MM.1S (cell line): Measurements from ENCODE around the gene CPT1A.

Experiments used
- DNase-seq: peaks from one replicate; pipeline ENCODE4 v3.0.0-alpha.2; 2015
- H2AFZ ChIP-seq: fragments of 300-600 bp; sonication (generic); 2 replicates; pipeline ENCODE4 v1.6.0; 2016; ENCODE audit warnings: antibody characterized with exemption, low read length
- H3F3A ChIP-seq: fragments of 300-600 bp; sonication (generic); 2 replicates; pipeline ENCODE4 v1.6.1; 2016; ENCODE audit warnings: mild to moderate bottlenecking, antibody characterized with exemption, low read length, moderate library complexity, mixed read lengths; ENCODE audit not compliant: insufficient read depth
- H3K27ac ChIP-seq: fragments of 300-600 bp; sonication (generic); 2 replicates; pipeline ENCODE4 v1.5.1; 2016; ENCODE audit warnings: mild to moderate bottlenecking, low read length
- H3K27me3 ChIP-seq: fragments of 300-600 bp; sonication (generic); replicated peaks from 2 replicates; pipeline ENCODE4 v1.6.0; 2016; ENCODE audit warnings: low read length; ENCODE audit not compliant: insufficient read depth
- H3K36me3 ChIP-seq: fragments of 300-600 bp; sonication (generic); replicated peaks from 2 replicates; pipeline ENCODE4 v1.6.1; 2016; ENCODE audit warnings: mild to moderate bottlenecking, low read length, mixed read lengths; ENCODE audit not compliant: insufficient read depth
- H3K4me1 ChIP-seq: fragments of 300-600 bp; sonication (generic); 2 replicates; pipeline ENCODE4 v1.6.1; 2016; ENCODE audit warnings: low read length, mixed read lengths
- H3K4me2 ChIP-seq: fragments of 300-600 bp; sonication (generic); 2 replicates; pipeline ENCODE4 v1.6.0; 2016; ENCODE audit warnings: low read depth, low read length
- H3K4me3 ChIP-seq: fragments of 300-600 bp; sonication (generic); 2 replicates; pipeline ENCODE4 v1.5.1; 2016; ENCODE audit warnings: low read length, mixed read lengths
- H3K79me2 ChIP-seq: fragments of 300-600 bp; sonication (generic); 2 replicates; pipeline ENCODE4 v1.6.1; 2016; ENCODE audit warnings: mixed run types, low read length, mixed read lengths
- H3K9ac ChIP-seq: fragments of 300-600 bp; sonication (generic); 2 replicates; pipeline ENCODE4 v1.6.1; 2016; ENCODE audit warnings: low read length, mixed read lengths
- H3K9me2 ChIP-seq: fragments of 300-600 bp; sonication (generic); replicated peaks from 2 replicates; pipeline ENCODE4 v1.6.1; 2016; ENCODE audit warnings: mild to moderate bottlenecking, low read length, mixed read lengths; ENCODE audit not compliant: insufficient read depth
- H3K9me3 ChIP-seq: fragments of 300-600 bp; sonication (generic); replicated peaks from 2 replicates; pipeline ENCODE4 v1.6.1; 2016; ENCODE audit warnings: mild to moderate bottlenecking, low read length, mixed read lengths; ENCODE audit not compliant: insufficient read depth
- H4K20me1 ChIP-seq: fragments of 300-600 bp; sonication (generic); 2 replicates; pipeline ENCODE4 v1.6.1; 2016; ENCODE audit warnings: mild to moderate bottlenecking, low read length, moderate library complexity, mixed read lengths; ENCODE audit not compliant: insufficient read depth
- CTCF ChIP-seq: fragments of 300-600 bp; sonication (generic); IDR thresholded peaks from 2 replicates; pipeline ENCODE4 v1.5.1; 2016; ENCODE audit warnings: antibody characterized with exemption, low read length, mixed read lengths
- EZH2 ChIP-seq: fragments of 300-600 bp; sonication (generic); optimal IDR thresholded peaks from 2 replicates; pipeline ENCODE3; 2017; ENCODE audit warnings: low read depth, mild to moderate bottlenecking, antibody characterized with exemption, low read length, mixed read lengths
- EZH2phosphoT487 ChIP-seq: fragments of 300-600 bp; sonication (generic); IDR thresholded peaks from 2 replicates; pipeline ENCODE4 v1.6.1; 2018; ENCODE audit warnings: antibody characterized with exemption, low read length

CPT1A gene

GRCh38 chr11:68829581-68829980, 12.1 kb downstream of the CPT1A start:
- H3F3A ChIP-seq: 0 out of 2 replicates have a peak, but pooled peaks cover 3% of the 10 kb centered on the region
- TF ChIP-seq CTCF (no peak), EZH2 (no peak), EZH2phosphoT487 (no peak)
- no peak for DNase-seq
- no peaks in the 10 kb centered on the region for H4K20me1 ChIP-seq
- no peak overlapping the region for H3K4me2 ChIP-seq
- no peak overlapping the region for H3K9ac ChIP-seq
- no peaks in the 10 kb centered on the region for H3K9me3 ChIP-seq
- H3K9me2 ChIP-seq: no peaks in the 10 kb centered on the region
- H3K27ac ChIP-seq: no peak overlapping the region
- H3K36me3 ChIP-seq: no peaks in the 10 kb centered on the region
- no peaks in the 10 kb centered on the region for H3K27me3 ChIP-seq
- peaks cover 12% of the 10 kb centered on the region for H3K4me1 ChIP-seq
- peaks cover 94% of the 10 kb centered on the region for H3K79me2 ChIP-seq
- no peak overlapping the region for H2AFZ ChIP-seq
- H3K4me3 ChIP-seq: no peak overlapping the region

GRCh38 chr11:68828957-68829356, 12.8 kb downstream of the CPT1A start:
- peaks cover 12% of the 10 kb centered on the region for H3K4me1 ChIP-seq
- no peaks in the 10 kb centered on the region for H3K9me3 ChIP-seq
- no peak overlapping the region for H3K9ac ChIP-seq
- H3K36me3 ChIP-seq: no peaks in the 10 kb centered on the region
- no peak overlapping the region for H2AFZ ChIP-seq
- peaks cover 95% of the 10 kb centered on the region for H3K79me2 ChIP-seq
- TF ChIP-seq EZH2: no peak
- no peak for TF ChIP-seq EZH2phosphoT487
- no peak for TF ChIP-seq CTCF
- H3K27ac ChIP-seq: no peak overlapping the region
- no peak for DNase-seq
- H3K4me2 ChIP-seq: no peak overlapping the region
- H3K4me3 ChIP-seq: no peak overlapping the region
- no peaks in the 10 kb centered on the region for H4K20me1 ChIP-seq
- 0 out of 2 replicates have a peak, but pooled peaks cover 3% of the 10 kb centered on the region for H3F3A ChIP-seq
- H3K9me2 ChIP-seq: no peaks in the 10 kb centered on the region
- no peaks in the 10 kb centered on the region for H3K27me3 ChIP-seq

GRCh38 chr11:68828155-68828931, 13.4 kb downstream of the CPT1A start:
- Histone ChIP-seq H3K79me2 (peaks cover 93% of the 10 kb centered on the region), H3K9me3 (no peaks in the 10 kb centered on the region), H4K20me1 (no peaks in the 10 kb centered on the region), H3K4me3 (no peak overlapping the region), H2AFZ (no peak overlapping the region), H3K9ac (no peak overlapping the region), H3K36me3 (no peaks in the 10 kb centered on the region), H3F3A (0 out of 2 replicates have a peak, but pooled peaks cover 3% of the 10 kb centered on the region), H3K9me2 (no peaks in the 10 kb centered on the region), H3K27ac (no peak overlapping the region), H3K4me1 (peaks cover 12% of the 10 kb centered on the region), H3K4me2 (no peak overlapping the region), H3K27me3 (no peaks in the 10 kb centered on the region)
- no peak for DNase-seq
- no peak for TF ChIP-seq EZH2phosphoT487
- TF ChIP-seq EZH2: no peak
- no peak for TF ChIP-seq CTCF
